HG02840 (cell line): ENCODE data around the gene LRRN1.
"Not testable (repeated sequence)": the region's sequence is repeated elsewhere in the genome, so short reads cannot be mapped to it uniquely, and the experiment has no call there.

Experiments used
- ATAC-seq: cut with Tn5 transposase; IDR thresholded peaks from one replicate; pipeline ENCODE4 v1.9.1; 2021; ENCODE audit warnings: mild to moderate bottlenecking, moderate library complexity, moderate number of reproducible peaks; ENCODE audit not compliant: unreplicated experiment, low FRiP score

Gene LRRN1

DNA sequence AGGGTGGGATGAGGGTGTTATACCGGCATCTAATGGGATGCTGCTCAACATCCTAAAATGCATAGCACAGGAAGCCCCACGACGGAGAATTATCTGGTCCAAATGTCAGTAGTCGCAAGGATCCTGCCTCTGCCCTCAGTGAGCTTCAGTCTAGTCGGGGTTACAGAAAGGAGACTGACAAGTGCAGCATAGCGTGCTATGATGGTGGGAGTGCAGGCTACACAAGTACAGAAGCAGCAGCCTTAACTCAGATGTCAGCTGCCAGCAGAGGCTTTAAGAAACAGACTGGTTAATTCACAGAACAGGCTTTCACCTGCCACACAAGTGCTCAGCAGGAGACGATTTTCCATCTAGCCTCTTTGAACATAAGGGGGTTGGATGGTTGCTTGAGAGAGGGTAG lies 6.9 kb downstream of the LRRN1 start:
- no peak for ATAC-seq

DNA sequence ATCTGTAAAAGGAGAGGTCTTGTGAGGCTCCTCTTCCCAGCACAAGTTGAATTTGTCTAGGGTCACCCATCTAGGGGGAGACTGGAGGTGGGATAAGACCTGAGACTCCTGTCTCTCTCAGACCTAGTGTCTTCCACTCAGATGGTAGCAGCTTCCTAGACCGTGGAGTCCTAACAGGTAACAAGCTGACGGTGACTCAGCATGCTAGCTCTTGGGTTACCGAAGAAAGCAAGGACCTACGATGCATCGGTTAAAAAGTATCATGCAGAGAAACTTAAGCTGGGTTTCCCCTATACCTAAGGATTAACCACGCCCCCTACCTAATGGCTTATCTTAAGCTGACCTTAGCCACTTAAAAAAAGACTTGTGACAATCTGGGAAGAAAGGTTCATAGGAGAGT lies 7.6 kb downstream of the LRRN1 start:
- no peak for ATAC-seq

- ATAC-seq, result no peak
Observed at GRCh38 chr3:3813013-3813412, 13.8 kb downstream of the LRRN1 start.

- no peak for ATAC-seq
Observed at GRCh38 chr3:3815206-3815605, 16.0 kb downstream of the LRRN1 start.

DNA sequence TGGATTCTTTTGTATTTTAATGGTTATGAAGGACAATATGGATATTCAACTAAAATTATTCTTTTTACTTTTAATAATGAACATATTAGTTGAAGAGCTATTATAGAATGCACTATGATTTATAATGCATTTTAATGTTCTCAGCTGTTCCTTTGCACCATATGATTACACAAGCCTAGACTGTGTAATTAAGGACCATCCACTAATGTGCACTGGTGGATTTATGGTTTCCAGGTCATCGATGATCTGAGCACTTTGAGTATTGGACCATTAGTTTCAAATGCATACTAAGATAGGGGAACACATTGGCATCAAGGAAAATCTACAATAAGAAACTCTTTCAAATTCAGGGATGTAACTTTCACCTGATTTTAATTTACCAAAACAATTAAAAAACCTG lies 16.8 kb downstream of the LRRN1 start:
- no peak for ATAC-seq

DNA sequence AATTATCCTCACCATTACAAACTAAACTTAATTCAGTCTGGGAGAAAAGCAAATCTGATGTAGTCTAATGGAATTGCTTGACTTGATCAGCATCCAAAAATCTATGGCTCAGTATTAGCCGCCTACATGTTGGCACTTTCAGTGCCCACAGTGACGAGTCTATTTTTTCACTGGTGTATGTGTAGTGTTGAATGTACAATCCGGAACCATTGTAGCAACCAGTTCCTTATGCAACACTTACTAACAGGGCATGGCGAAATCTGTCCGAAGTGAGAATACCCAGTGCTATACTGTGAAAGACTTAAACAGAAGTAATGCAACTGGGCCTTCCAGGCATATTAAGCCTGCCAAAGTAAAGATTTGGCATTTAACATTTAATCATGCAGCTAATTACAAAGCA lies 18.6 kb downstream of the LRRN1 start:
- no peak for ATAC-seq

- no peak for ATAC-seq
Observed at GRCh38 chr3:3821777-3822176, 22.5 kb downstream of the LRRN1 start.

GRCh38 chr3:3825035-3825434 lies 25.8 kb downstream of the LRRN1 start:
- no peak for ATAC-seq

GRCh38 chr3:3826521-3826920 lies 27.3 kb downstream of the LRRN1 start:
- ATAC-seq, result no peak

DNA sequence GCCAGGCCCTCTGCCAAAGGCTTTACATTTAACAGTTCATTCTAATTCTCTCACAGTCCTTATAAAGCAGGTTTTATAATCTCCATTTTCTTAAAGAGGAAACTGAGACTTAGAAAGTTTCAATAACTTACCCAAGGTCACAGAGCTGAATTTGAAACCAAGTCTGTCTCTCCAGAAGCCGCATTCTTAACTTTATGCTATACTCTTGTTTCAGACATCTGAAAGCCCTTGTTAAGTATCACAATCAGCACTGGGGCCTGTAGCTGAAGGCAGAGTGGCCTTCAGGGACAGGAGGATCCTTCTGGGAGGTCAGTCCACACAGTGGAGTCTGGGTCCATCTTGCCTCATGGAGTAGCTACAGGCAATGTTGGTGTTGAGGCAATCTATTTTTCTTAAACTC lies 27.9 kb downstream of the LRRN1 start:
- no peak for ATAC-seq

GRCh38 chr3:3828417-3828816 lies 29.2 kb downstream of the LRRN1 start:
- ATAC-seq, result not testable (repeated sequence)

GRCh38 chr3:3836845-3837244 lies 37.6 kb downstream of the LRRN1 start:
- no peak for ATAC-seq

DNA sequence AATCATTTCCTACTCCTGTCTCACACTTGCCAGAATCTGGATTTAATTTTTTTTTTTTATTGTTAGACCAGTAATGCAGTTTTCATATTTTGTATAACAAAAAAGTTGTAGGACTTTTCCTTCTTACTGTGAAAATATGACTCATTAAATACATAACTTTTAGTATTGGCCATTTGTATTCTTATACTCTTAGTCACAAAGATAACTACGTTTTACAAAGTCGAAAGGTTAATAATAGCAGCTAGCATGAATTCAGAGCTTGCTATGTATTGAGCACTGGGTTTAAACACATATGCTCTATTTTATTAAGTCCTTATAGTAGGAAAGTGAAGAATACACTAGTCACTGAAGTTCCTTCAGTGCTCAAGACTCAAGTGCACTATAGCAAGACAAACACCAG lies 43.1 kb downstream of the LRRN1 start:
- ATAC-seq, result no peak

DNA sequence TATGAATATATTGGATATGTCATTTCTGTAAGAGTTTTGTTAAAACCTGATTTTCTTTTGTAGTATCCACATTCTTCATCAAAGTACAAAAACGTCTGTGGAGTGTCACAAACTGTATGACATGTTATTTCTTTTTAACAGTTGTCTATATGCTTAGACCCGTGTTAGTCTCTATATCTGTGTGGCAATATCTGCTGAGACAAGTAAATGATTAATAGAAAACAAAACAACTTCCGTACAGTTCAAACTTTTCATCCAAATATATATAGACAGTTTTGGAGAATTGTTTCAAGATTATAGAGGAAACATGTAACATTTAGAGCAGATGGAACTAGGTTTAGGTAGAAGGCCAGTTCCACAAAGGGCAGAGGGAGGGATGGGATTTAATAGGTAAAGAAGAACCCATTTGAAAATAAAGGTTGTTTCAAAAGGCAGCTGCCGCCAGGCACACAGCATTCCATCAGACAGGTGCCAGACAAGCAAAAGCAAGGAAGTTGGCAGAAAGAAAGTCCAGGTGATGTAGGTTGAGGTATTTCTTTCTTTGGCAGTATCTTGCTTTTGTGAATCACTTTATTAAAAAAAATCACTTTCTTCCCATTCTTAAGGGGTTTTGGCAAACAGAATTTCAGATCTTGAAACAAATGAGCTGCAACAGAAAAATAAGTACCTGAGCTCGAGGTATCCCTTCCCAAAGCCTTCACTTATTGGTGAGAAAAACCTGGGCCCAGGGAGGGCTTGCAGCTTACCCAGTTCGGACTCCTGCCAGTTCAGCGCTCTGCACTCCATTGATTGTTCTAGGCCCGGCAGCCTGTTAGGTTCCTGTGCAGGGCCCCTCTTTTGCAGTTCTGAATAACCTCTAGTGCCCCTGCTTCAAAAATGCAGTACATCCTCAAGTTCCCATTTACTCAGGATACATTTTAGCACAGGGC lies 49.0 kb downstream of the LRRN1 start:
- no peak for ATAC-seq

DNA sequence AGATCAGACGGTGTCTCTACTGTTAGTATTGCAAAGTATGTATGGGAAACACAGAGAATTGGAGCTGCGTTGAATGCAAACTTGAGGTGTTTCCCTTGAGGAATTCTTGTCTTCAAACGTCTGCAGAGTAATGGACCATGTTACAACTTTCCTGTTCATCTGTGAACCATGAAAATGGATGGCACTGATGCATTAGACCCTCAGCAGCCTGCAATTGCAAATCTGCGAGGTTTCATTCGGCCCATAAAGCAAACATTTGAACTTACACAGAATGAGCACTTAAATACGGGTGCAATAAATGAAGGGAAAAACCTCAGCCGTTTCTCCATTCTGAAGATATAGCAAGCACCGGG lies 49.7 kb downstream of the LRRN1 start:
- no peak for ATAC-seq

DNA sequence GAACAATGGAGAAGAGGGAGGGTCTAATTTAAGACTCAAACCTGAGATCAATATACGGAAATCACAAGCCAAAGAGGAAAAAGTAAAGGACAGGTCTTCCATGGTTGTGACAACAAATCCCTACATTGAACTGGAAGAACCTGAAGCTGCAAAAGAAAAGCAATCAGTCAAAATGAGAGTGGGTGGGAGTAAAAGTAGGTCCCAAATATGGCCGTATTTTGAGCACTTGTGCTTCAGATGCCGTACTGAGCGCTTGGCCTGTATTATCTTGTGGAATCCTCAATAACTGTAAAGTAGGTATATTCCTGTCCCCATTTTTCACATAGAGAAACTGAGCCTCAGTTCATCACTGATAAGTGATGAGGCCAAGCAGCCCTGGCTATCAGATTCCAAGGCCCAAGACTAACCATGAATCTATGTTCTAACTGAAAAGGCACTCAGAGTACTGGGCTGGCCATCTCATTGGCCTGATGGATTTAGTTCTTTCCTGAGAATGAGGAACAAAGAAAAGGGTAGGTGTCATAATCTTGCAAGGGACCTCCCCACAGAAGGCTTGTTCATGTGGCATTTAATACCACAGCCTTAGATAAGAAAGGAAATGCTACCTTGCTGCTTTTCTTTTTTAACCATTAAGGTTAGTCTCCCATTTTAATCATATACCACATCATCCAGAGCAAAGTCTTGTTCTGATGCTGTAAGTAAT lies 52.5 kb downstream of the LRRN1 start:
- no peak for ATAC-seq

DNA sequence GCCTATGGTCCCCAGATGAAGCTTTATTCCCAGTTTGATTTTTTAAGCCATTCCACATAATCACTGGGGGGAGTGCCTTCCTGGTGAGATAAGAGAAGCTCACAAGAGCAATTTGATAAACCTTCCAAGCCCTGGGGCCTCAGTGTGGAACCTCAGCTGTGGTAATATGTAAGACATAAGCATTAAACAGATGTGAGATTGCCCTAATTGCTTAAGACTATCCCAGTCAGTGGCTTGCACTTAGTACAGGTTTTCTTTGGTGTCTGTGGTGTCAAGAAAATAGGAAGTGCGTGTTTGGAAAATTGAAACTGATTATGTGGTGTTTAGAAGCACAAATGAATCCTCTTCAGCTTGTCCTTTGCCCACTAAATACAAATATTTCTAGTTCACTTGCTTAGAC lies 54.3 kb downstream of the LRRN1 start:
- no peak for ATAC-seq

DNA sequence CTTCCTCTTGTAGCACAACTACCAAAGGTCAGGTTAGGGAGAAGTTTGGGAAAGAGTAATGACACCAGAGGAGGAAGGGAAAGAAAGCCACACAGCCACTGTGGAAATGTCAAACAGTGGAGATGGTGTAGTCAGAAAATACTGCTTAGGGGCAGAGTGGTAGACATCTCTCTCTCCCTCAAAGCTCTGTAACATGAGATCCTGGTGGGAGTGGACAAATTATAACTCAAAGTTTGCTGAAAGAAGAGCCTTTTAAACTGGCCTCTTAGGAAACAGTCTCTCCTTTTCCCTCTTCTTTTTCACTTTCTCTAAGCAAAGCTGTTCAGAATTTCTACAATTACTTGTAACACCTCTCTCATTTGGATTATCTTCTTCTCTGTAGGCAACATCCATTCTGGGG lies 55.8 kb downstream of the LRRN1 start:
- no peak for ATAC-seq

GRCh38 chr3:3860235-3860634 lies 61.0 kb downstream of the LRRN1 start:
- ATAC-seq, result no peak

- ATAC-seq, result no peak
Observed at GRCh38 chr3:3862534-3862933, 63.3 kb downstream of the LRRN1 start.

DNA sequence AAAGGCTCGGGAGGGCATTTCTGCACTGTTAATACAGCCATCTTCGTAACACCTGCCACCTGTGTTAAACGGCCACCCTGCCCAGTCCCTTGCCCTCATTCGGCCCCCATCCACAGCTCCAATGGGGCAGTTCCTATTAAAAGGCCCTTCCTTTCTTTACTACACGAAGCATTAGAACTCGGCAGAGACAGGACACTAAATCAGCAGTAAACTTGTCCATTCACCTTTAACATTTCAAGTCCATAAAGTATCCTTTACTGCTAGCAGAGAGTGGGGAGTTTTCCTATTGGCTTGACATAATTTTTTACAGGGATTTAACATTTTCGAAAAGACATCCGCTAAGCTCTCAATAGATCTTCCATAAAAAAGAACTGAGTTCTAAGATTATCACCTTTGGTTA lies 76.3 kb downstream of the LRRN1 start:
- ATAC-seq, result no peak

- ATAC-seq, result no peak
Observed at GRCh38 chr3:3881050-3881449, 81.8 kb downstream of the LRRN1 start.
